Measurements from ENCODE around the gene ZFYVE9.

DNA sequence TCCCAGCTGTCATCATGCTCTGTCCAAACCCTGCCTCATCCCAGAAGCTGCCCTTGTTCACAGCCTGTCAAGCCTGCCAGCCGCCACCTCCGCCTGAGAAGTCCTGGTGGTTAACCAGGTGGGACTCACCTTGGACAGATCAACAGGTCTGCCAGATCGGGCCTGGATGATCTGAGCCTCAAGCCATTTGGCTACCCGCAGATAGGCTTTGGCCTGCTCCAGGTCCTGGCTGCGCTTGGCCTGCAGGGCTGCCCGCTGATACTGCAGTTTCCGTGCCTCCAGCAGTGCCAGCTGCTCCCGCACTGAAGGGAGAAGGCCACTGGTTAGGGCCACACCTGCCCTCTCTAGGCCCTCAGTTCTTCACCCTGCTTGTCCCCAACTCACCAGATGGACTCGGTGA lies 215.5 kb downstream of the ZFYVE9 start:
- TF ChIP-seq, protein P1, sequence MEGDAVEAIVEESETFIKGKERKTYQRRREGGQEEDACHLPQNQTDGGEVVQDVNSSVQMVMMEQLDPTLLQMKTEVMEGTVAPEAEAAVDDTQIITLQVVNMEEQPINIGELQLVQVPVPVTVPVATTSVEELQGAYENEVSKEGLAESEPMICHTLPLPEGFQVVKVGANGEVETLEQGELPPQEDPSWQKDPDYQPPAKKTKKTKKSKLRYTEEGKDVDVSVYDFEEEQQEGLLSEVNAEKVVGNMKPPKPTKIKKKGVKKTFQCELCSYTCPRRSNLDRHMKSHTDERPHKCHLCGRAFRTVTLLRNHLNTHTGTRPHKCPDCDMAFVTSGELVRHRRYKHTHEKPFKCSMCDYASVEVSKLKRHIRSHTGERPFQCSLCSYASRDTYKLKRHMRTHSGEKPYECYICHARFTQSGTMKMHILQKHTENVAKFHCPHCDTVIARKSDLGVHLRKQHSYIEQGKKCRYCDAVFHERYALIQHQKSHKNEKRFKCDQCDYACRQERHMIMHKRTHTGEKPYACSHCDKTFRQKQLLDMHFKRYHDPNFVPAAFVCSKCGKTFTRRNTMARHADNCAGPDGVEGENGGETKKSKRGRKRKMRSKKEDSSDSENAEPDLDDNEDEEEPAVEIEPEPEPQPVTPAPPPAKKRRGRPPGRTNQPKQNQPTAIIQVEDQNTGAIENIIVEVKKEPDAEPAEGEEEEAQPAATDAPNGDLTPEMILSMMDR (conservative IDR thresholded peaks at IDR 0.05; ENCODE audit: low read depth in 2 of 2): no peak
- TF ChIP-seq EZH2 (IDR thresholded peaks at IDR 0.05; ENCODE audit: low read depth, unreplicated experiment): no peak
- no peak for TF ChIP-seq POLR2AphosphoS5 (IDR thresholded peaks at IDR 0.05; ENCODE audit: low read depth)
- no peak for TF ChIP-seq EZH2phosphoT487 (IDR thresholded peaks at IDR 0.05; ENCODE audit: unreplicated experiment)
- no peak for TF ChIP-seq ZNF114 (CRISPR knock-in tag; IDR thresholded peaks at IDR 0.05)
- TF ChIP-seq, protein P2, sequence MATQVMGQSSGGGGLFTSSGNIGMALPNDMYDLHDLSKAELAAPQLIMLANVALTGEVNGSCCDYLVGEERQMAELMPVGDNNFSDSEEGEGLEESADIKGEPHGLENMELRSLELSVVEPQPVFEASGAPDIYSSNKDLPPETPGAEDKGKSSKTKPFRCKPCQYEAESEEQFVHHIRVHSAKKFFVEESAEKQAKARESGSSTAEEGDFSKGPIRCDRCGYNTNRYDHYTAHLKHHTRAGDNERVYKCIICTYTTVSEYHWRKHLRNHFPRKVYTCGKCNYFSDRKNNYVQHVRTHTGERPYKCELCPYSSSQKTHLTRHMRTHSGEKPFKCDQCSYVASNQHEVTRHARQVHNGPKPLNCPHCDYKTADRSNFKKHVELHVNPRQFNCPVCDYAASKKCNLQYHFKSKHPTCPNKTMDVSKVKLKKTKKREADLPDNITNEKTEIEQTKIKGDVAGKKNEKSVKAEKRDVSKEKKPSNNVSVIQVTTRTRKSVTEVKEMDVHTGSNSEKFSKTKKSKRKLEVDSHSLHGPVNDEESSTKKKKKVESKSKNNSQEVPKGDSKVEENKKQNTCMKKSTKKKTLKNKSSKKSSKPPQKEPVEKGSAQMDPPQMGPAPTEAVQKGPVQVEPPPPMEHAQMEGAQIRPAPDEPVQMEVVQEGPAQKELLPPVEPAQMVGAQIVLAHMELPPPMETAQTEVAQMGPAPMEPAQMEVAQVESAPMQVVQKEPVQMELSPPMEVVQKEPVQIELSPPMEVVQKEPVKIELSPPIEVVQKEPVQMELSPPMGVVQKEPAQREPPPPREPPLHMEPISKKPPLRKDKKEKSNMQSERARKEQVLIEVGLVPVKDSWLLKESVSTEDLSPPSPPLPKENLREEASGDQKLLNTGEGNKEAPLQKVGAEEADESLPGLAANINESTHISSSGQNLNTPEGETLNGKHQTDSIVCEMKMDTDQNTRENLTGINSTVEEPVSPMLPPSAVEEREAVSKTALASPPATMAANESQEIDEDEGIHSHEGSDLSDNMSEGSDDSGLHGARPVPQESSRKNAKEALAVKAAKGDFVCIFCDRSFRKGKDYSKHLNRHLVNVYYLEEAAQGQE (IDR thresholded peaks at IDR 0.05; ENCODE audit: unreplicated experiment): no peak

All from GM23338 (cell line).